Measurements from ENCODE around the gene RAB40B. TPM values are rescaled to one million over a fixed set of nuclear protein-coding genes. Genes with fewer than 3 reads are reported as not detected.

The RAB40B gene
- total and polyA plus RNA-seq, 2 of the 13 experiments (the other 11 are each of a cell fraction or from before 2014, with no cell fraction given): 6.2 to 6.5 TPM

- TF ChIP-seq, protein P1, sequence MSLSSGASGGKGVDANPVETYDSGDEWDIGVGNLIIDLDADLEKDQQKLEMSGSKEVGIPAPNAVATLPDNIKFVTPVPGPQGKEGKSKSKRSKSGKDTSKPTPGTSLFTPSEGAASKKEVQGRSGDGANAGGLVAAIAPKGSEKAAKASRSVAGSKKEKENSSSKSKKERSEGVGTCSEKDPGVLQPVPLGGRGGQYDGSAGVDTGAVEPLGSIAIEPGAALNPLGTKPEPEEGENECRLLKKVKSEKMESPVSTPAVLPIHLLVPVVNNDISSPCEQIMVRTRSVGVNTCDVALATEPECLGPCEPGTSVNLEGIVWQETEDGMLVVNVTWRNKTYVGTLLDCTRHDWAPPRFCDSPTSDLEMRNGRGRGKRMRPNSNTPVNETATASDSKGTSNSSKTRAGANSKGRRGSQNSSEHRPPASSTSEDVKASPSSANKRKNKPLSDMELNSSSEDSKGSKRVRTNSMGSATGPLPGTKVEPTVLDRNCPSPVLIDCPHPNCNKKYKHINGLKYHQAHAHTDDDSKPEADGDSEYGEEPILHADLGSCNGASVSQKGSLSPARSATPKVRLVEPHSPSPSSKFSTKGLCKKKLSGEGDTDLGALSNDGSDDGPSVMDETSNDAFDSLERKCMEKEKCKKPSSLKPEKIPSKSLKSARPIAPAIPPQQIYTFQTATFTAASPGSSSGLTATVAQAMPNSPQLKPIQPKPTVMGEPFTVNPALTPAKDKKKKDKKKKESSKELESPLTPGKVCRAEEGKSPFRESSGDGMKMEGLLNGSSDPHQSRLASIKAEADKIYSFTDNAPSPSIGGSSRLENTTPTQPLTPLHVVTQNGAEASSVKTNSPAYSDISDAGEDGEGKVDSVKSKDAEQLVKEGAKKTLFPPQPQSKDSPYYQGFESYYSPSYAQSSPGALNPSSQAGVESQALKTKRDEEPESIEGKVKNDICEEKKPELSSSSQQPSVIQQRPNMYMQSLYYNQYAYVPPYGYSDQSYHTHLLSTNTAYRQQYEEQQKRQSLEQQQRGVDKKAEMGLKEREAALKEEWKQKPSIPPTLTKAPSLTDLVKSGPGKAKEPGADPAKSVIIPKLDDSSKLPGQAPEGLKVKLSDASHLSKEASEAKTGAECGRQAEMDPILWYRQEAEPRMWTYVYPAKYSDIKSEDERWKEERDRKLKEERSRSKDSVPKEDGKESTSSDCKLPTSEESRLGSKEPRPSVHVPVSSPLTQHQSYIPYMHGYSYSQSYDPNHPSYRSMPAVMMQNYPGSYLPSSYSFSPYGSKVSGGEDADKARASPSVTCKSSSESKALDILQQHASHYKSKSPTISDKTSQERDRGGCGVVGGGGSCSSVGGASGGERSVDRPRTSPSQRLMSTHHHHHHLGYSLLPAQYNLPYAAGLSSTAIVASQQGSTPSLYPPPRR (CRISPR knock-in tag; IDR thresholded peaks at IDR 0.05; ENCODE audit: borderline replicate concordance): peak; percentile 76; the same call in 1 of the 2 replicates
- TF ChIP-seq ATF4 (CRISPR knock-in tag; IDR thresholded peaks at IDR 0.05) (no peak), ZNF569 (CRISPR knock-in tag; IDR thresholded peaks at IDR 0.05; ENCODE audit: borderline replicate concordance) (no peak), E2F2 (CRISPR knock-in tag; IDR thresholded peaks at IDR 0.05; ENCODE audit: borderline replicate concordance) (no peak), CC2D1A (CRISPR knock-in tag; IDR thresholded peaks at IDR 0.05) (0 out of 2 replicates have a peak, but pooled peaks have one; percentile 50), GABPB1 (CRISPR knock-in tag; IDR thresholded peaks at IDR 0.05) (peak; percentile 31), ZKSCAN8 (CRISPR knock-in tag; IDR thresholded peaks at IDR 0.05; ENCODE audit: borderline replicate concordance) (no peak), ZNF232 (CRISPR knock-in tag; IDR thresholded peaks at IDR 0.05; ENCODE audit: borderline replicate concordance) (peak; percentile 21; the same call in 1 of the 2 replicates), KLF12 (CRISPR knock-in tag; IDR thresholded peaks at IDR 0.05; ENCODE audit: borderline replicate concordance) (peak; percentile 79; the same call in 1 of the 2 replicates), ZFP90 (CRISPR knock-in tag; IDR thresholded peaks at IDR 0.05; ENCODE audit: borderline replicate concordance) (0 out of 2 replicates have a peak, but pooled peaks have one; percentile 44)
- TF ChIP-seq, protein P2, sequence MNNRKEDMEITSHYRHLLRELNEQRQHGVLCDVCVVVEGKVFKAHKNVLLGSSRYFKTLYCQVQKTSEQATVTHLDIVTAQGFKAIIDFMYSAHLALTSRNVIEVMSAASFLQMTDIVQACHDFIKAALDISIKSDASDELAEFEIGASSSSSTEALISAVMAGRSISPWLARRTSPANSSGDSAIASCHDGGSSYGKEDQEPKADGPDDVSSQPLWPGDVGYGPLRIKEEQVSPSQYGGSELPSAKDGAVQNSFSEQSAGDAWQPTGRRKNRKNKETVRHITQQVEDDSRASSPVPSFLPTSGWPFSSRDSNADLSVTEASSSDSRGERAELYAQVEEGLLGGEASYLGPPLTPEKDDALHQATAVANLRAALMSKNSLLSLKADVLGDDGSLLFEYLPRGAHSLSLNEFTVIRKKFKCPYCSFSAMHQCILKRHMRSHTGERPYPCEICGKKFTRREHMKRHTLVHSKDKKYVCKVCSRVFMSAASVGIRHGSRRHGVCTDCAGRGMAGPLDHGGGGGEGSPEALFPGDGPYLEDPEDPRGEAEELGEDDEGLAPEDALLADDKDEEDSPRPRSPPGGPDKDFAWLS (CRISPR knock-in tag; IDR thresholded peaks at IDR 0.05; ENCODE audit: borderline replicate concordance): no peak
- TF ChIP-seq, protein P3, sequence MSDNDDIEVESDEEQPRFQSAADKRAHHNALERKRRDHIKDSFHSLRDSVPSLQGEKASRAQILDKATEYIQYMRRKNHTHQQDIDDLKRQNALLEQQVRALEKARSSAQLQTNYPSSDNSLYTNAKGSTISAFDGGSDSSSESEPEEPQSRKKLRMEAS (IDR thresholded peaks at IDR 0.05): peak; percentile 32; the same call in 1 of the 2 replicates
- TF ChIP-seq, protein P4, sequence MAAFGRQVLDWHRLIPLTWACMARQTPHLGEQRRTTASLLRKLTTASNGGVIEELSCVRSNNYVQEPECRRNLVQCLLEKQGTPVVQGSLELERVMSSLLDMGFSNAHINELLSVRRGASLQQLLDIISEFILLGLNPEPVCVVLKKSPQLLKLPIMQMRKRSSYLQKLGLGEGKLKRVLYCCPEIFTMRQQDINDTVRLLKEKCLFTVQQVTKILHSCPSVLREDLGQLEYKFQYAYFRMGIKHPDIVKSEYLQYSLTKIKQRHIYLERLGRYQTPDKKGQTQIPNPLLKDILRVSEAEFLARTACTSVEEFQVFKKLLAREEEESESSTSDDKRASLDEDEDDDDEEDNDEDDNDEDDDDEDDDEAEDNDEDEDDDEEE (CRISPR knock-in tag; IDR thresholded peaks at IDR 0.05): no peak
- TF ChIP-seq, protein P5, sequence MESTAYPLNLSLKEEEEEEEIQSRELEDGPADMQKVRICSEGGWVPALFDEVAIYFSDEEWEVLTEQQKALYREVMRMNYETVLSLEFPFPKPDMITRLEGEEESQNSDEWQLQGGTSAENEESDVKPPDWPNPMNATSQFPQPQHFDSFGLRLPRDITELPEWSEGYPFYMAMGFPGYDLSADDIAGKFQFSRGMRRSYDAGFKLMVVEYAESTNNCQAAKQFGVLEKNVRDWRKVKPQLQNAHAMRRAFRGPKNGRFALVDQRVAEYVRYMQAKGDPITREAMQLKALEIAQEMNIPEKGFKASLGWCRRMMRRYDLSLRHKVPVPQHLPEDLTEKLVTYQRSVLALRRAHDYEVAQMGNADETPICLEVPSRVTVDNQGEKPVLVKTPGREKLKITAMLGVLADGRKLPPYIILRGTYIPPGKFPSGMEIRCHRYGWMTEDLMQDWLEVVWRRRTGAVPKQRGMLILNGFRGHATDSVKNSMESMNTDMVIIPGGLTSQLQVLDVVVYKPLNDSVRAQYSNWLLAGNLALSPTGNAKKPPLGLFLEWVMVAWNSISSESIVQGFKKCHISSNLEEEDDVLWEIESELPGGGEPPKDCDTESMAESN (CRISPR knock-in tag; conservative IDR thresholded peaks at IDR 0.05): 0 out of 2 replicates have a peak, but pooled peaks have one; percentile 35
Observed at GRCh38 chr17:82703935-82704865, 5.7 kb upstream of the RAB40B start (continued).
